A549 (cell line): Measurements from ENCODE around the gene GLYAT.

Experiments used
- EP300 ChIP-seq, 2 experiments: fragments of >200 bp; sonication (Bioruptor Twin); formaldehyde crosslinking; IDR thresholded peaks; 2 replicates in 1 of 2; 3 replicates in 1 of 2; pipeline ENCODE4 v1.6.1; 2016 to 2017
- RNF2 ChIP-seq: fragments of 200-600 bp; sonication (generic); IDR thresholded peaks from 2 replicates; pipeline ENCODE4 v1.6.1; 2016; ENCODE audit warnings: low read depth, mild to moderate bottlenecking, antibody characterized with exemption, moderate library complexity, borderline replicate concordance

DNA sequence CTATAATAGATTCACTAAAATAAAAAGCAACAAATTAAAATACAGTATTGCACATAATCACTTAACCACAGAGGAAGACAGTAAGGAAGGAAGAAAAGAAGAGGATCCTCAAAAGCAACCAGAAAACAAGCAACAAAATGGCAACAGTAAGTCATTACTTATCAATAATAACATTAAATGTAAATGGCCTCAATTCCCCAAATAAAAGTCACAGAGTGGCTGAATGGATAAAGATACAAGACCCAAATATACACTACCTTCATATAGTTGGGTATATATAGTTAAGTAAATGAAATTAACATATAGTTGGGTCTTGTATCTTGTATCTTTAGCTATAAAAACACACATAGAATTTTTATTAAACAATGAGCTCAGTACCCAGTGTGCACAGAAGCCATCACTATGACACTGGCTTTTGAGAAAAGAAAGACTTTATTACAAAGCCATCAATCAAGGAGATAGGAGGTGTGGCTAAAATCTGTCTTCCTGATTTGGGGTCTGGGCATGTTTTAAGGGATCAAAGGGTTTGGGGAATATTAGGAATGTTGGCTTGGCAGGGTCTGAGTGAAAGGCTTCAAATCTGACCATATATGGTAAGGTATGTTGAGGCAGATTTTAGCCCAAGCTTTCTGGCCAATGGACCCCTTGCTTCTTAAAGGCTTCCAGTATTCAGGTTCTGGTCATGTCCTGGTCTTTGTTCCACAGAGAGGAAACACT lies 13.4 kb upstream of the GLYAT start:
- TF ChIP-seq RNF2 (no peak), EP300 (IDR thresholded peaks at IDR 0.05) (no peak)
